Activated CD4-positive, alpha-beta T cell treated with anti-CD3 and anti-CD28 coated beads for 36 hours (primary cell): ENCODE results near the gene NSMF. TPM values are rescaled to one million over a fixed set of nuclear protein-coding genes. Genes with fewer than 3 reads are reported as not detected.

ENCODE experiments used
- ATAC-seq: fragments of 200-7000 bp; cut with Tn5 transposase; one replicate; pipeline ENCODE4 v1.10.0; 2021; ENCODE audit warnings: mild to moderate bottlenecking, moderate library complexity
- CTCF ChIA-PET: fragments of 350-600 bp; sonication (Branson Sonifier 250); formaldehyde crosslinking; loops from one replicate; lab custom pipeline; 2021; ENCODE audit warnings: antibody characterized with exemption; lab: Charles Lee
- POLR2A ChIA-PET: fragments of 350-600 bp; sonication (Branson Sonifier 250); formaldehyde crosslinking; loops from one replicate; lab custom pipeline; 2021; ENCODE audit warnings: antibody characterized with exemption, inconsistent platforms; lab: Charles Lee
- DNase-seq: peaks from one replicate; pipeline ENCODE4 v3.0.0-alpha.2; 2020
- H3K27ac Mint-ChIP-seq: one replicate; pipeline ENCODE4 v1.8.0; 2021; ENCODE audit warnings: mixed read lengths
- H3K27me3 Mint-ChIP-seq: one replicate; pipeline ENCODE4 v1.8.0; 2021; ENCODE audit warnings: mixed read lengths
- H3K36me3 Mint-ChIP-seq: one replicate; pipeline ENCODE4 v1.8.0; 2021; ENCODE audit warnings: low read depth, mixed read lengths
- H3K4me1 Mint-ChIP-seq: one replicate; pipeline ENCODE4 v1.8.0; 2021; ENCODE audit warnings: mixed read lengths
- H3K4me3 Mint-ChIP-seq: one replicate; pipeline ENCODE4 v1.8.0; 2021; ENCODE audit warnings: mild to moderate bottlenecking, moderate library complexity, mixed read lengths
- H3K9me3 Mint-ChIP-seq: one replicate; pipeline ENCODE4 v1.8.0; 2021; ENCODE audit warnings: low read depth, mixed read lengths
- intact Hi-C, 2 experiments: fragments of 100-400 bp; cut with DNase I in 1 of 2; cut with micrococcal nuclease in 1 of 2; formaldehyde crosslinking; loops; one replicate each; pipeline versions ENCODE4 v1.14.2 to v1.15.1; 2022 to 2024; cut with DNase I, micrococcal nuclease
- total RNA-seq, 2 experiments: library from RNA; stranded (reverse); gene quantifications; one replicate each; pipeline ENCODE4 v1.2.3, GENCODE V29; 2021

The NSMF gene
- total RNA-seq, 2 experiments from 2014 or later = 63.6 to 65.0 TPM

- Mint-ChIP-seq H3K27me3 (peaks cover 7% of the 10 kb centered on the region), H3K27ac (no peak overlapping the region), H3K4me1 (peaks cover 2% of the 10 kb centered on the region), H3K9me3 (no peaks in the 10 kb centered on the region), H3K36me3 (no peaks in the 10 kb centered on the region), H3K4me3 (no peak overlapping the region)
- ATAC-seq = no peak
- intact Hi-C loops = no loop called here
- ChIA-PET POLR2A (no interaction called here), CTCF (no interaction called here)
- DNase-seq = no peak
These were observed 21.2 kb downstream of the NSMF start for GRCh38 chr9:137437691-137438590.

GRCh38 chr9:137436761-137437600, 22.2 kb downstream of the NSMF start:
- Mint-ChIP-seq H3K27me3 (peaks cover 2% of the 10 kb centered on the region), H3K4me3 (no peak overlapping the region), H3K9me3 (no peaks in the 10 kb centered on the region), H3K27ac (no peak overlapping the region), H3K4me1 (peaks cover 2% of the 10 kb centered on the region), H3K36me3 (no peaks in the 10 kb centered on the region)
- intact Hi-C loops = no loop called here
- DNase-seq (no peak), ATAC-seq (no peak)
- CTCF ChIA-PET = interaction anchor here (0.5 kb wide), 1 partner anchor 1477 kb away, joined by 3 read pairs; no protein-coding TSS in a partner anchor
- POLR2A ChIA-PET = no interaction called here

- Mint-ChIP-seq H3K27ac (no peak overlapping the region), H3K4me1 (no peaks in the 10 kb centered on the region), H3K36me3 (no peaks in the 10 kb centered on the region), H3K9me3 (no peaks in the 10 kb centered on the region), H3K27me3 (no peaks in the 10 kb centered on the region), H3K4me3 (no peak overlapping the region)
- DNase-seq (no peak), ATAC-seq (no peak)
- intact Hi-C loops = no loop called here
- CTCF ChIA-PET = no interaction called here
- POLR2A ChIA-PET = no interaction called here
These were observed 23.0 kb downstream of the NSMF start for GRCh38 chr9:137435980-137436760.

- no peak for DNase-seq
- intact Hi-C loops = no loop called here
- H3K4me3 Mint-ChIP-seq = no peak overlapping the region
- no peak overlapping the region for H3K27ac Mint-ChIP-seq
- CTCF ChIA-PET = no interaction called here
- no peaks in the 10 kb centered on the region for H3K27me3 Mint-ChIP-seq
- no peaks in the 10 kb centered on the region for H3K36me3 Mint-ChIP-seq
- no peaks in the 10 kb centered on the region for H3K4me1 Mint-ChIP-seq
- POLR2A ChIA-PET = no interaction called here
- no peak for ATAC-seq
- H3K9me3 Mint-ChIP-seq = no peaks in the 10 kb centered on the region
These were observed 23.7 kb downstream of the NSMF start for GRCh38 chr9:137435381-137435891.

GRCh38 chr9:137434498-137435380, 24.4 kb downstream of the NSMF start:
- Mint-ChIP-seq H3K4me3 (no peak overlapping the region), H3K9me3 (no peaks in the 10 kb centered on the region), H3K27ac (no peak overlapping the region), H3K4me1 (no peaks in the 10 kb centered on the region), H3K36me3 (no peaks in the 10 kb centered on the region), H3K27me3 (no peaks in the 10 kb centered on the region)
- ChIA-PET CTCF (no interaction called here), POLR2A (interaction anchor here (0.5 kb wide), 1 partner anchor 734 kb away, joined by 3 read pairs; no protein-coding TSS in a partner anchor)
- intact Hi-C loops = no loop called here
- DNase-seq (no peak), ATAC-seq (peak; percentile 33)

- DNase-seq = no peak
- Mint-ChIP-seq H3K4me1 (no peaks in the 10 kb centered on the region), H3K4me3 (no peak overlapping the region), H3K27ac (no peak overlapping the region), H3K9me3 (no peaks in the 10 kb centered on the region), H3K27me3 (no peaks in the 10 kb centered on the region), H3K36me3 (no peaks in the 10 kb centered on the region)
- ATAC-seq = no peak
- CTCF ChIA-PET = no interaction called here
- intact Hi-C loops = no loop called here
- POLR2A ChIA-PET = no interaction called here
These were observed 25.2 kb downstream of the NSMF start for GRCh38 chr9:137433916-137434431.

GRCh38 chr9:137433349-137433915, 25.7 kb downstream of the NSMF start:
- POLR2A ChIA-PET = no interaction called here
- no peaks in the 10 kb centered on the region for H3K36me3 Mint-ChIP-seq
- H3K4me3 Mint-ChIP-seq = no peak overlapping the region
- no peaks in the 10 kb centered on the region for H3K27me3 Mint-ChIP-seq
- CTCF ChIA-PET = no interaction called here
- H3K9me3 Mint-ChIP-seq = no peaks in the 10 kb centered on the region
- ATAC-seq (no peak), DNase-seq (no peak)
- no peak overlapping the region for H3K27ac Mint-ChIP-seq
- no peaks in the 10 kb centered on the region for H3K4me1 Mint-ChIP-seq
- intact Hi-C loops = no loop called here

GRCh38 chr9:137432687-137433348, 26.3 kb downstream of the NSMF start:
- Mint-ChIP-seq H3K4me3 (no peak overlapping the region), H3K36me3 (no peaks in the 10 kb centered on the region), H3K27ac (no peak overlapping the region), H3K9me3 (no peaks in the 10 kb centered on the region), H3K4me1 (no peaks in the 10 kb centered on the region), H3K27me3 (no peaks in the 10 kb centered on the region)
- intact Hi-C loops = no loop called here
- ChIA-PET POLR2A (no interaction called here), CTCF (interaction anchor here (1.2 kb wide), 1 partner anchor 11 kb away, joined by 5 read pairs; no protein-coding TSS in a partner anchor)
- ATAC-seq (no peak), DNase-seq (no peak)

- ChIA-PET CTCF (interaction anchor here (1.2 kb wide), 1 partner anchor 13 kb away, joined by 5 read pairs; no protein-coding TSS in a partner anchor), POLR2A (no interaction called here)
- Mint-ChIP-seq H3K27ac (no peak overlapping the region), H3K9me3 (no peaks in the 10 kb centered on the region), H3K36me3 (no peaks in the 10 kb centered on the region), H3K4me1 (no peaks in the 10 kb centered on the region), H3K27me3 (no peaks in the 10 kb centered on the region), H3K4me3 (no peak overlapping the region)
- ATAC-seq = no peak
- DNase-seq = no peak
- intact Hi-C loops = no loop called here
These were observed 27.7 kb downstream of the NSMF start for GRCh38 chr9:137431416-137431931.
